Ectodermal cell (in vitro differentiated cells): Measurements from ENCODE around the gene LPCAT3.

Source experiments
- H3K27ac ChIP-seq: 2 replicates; pipeline ENCODE4 v1.7.0; 2013; ENCODE audit warnings: mild to moderate bottlenecking, low read depth, low read length; ENCODE audit not compliant: insufficient read depth, poor library complexity, severe bottlenecking
- H3K27me3 ChIP-seq: 2 replicates; pipeline ENCODE4 v1.7.0; 2013; ENCODE audit warnings: mild to moderate bottlenecking, low read length; ENCODE audit not compliant: insufficient read depth, control insufficient read depth, poor library complexity, severe bottlenecking
- H3K36me3 ChIP-seq: one replicate; pipeline ENCODE4 v1.7.0; 2013; ENCODE audit warnings: low read length; ENCODE audit not compliant: control insufficient read depth, insufficient read depth
- H3K4me1 ChIP-seq: one replicate; pipeline ENCODE4 v1.7.0; 2013; ENCODE audit warnings: low read length; ENCODE audit not compliant: control insufficient read depth, insufficient read depth
- H3K4me3 ChIP-seq: 2 replicates; pipeline ENCODE4 v1.7.0; 2013; ENCODE audit warnings: low read depth, low read length, control low read depth; ENCODE audit not compliant: insufficient read depth
- H3K9me3 ChIP-seq: 2 replicates; pipeline ENCODE4 v1.7.0; 2013; ENCODE audit warnings: mild to moderate bottlenecking, low read length, moderate library complexity; ENCODE audit not compliant: control insufficient read depth
- whole genome bisulfite sequencing, 2 experiments: methylation state at CpG; one replicate each; pipeline ENCODE4 v1.1.7; 2013; ENCODE audit warnings: missing lambda C conversion rate in 2 of 2; 5-methylcytosine and 5-hydroxymethylcytosine counted together

The LPCAT3 gene

GRCh38 chr12:6966351-6966750 lies 51.9 kb downstream of the LPCAT3 start:
- peaks cover 24% of the 10 kb centered on the region for H3K36me3 ChIP-seq
- no peak overlapping the region for H3K27ac ChIP-seq
- H3K4me3 ChIP-seq: no peak overlapping the region
- no peaks in the 10 kb centered on the region for H3K27me3 ChIP-seq
- H3K4me1 ChIP-seq: peaks cover 26% of the 10 kb centered on the region
- no peaks in the 10 kb centered on the region for H3K9me3 ChIP-seq
- 95 to 96% methylated on average over 7 of the region's 7 CpGs for WGBS, 2 experiments

DNA sequence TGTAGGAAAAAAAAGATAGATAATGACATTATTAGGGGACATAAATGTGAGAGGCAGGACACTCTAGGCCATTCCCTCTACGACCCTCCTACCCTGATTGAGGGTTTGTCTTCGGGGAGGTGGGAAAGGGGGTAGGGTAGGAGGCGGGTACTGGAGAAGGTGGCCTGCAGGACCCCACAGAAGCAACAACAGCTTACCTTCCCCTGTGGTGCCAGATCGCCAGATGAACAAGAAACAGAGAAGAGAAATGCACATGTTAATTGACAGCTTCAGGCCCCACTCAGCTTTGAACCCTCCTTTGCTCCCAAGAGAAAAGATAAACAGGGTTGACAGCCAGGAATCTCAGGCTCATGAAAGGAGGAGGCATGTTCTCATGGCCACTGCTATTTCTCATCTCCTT lies 52.6 kb downstream of the LPCAT3 start:
- Histone ChIP-seq H3K27me3 (no peaks in the 10 kb centered on the region), H3K36me3 (peaks cover 24% of the 10 kb centered on the region), H3K4me3 (no peak overlapping the region), H3K27ac (no peak overlapping the region), H3K9me3 (no peaks in the 10 kb centered on the region), H3K4me1 (peaks cover 33% of the 10 kb centered on the region)
- 89 to 95% methylated on average over 4 of the region's 4 CpGs for WGBS, 2 experiments

GRCh38 chr12:6965026-6965661 lies 53.1 kb downstream of the LPCAT3 start:
- H3K36me3 ChIP-seq: peaks cover 24% of the 10 kb centered on the region
- H3K4me3 ChIP-seq: no peak overlapping the region
- peaks cover 34% of the 10 kb centered on the region for H3K4me1 ChIP-seq
- no peaks in the 10 kb centered on the region for H3K27me3 ChIP-seq
- H3K27ac ChIP-seq: no peak overlapping the region
- WGBS, 2 experiments: 42 to 46% methylated on average over 12 of the region's 12 CpGs
- no peaks in the 10 kb centered on the region for H3K9me3 ChIP-seq

- Histone ChIP-seq H3K4me1 (peaks cover 34% of the 10 kb centered on the region), H3K9me3 (no peaks in the 10 kb centered on the region), H3K27ac (no peak overlapping the region), H3K36me3 (peaks cover 24% of the 10 kb centered on the region), H3K27me3 (no peaks in the 10 kb centered on the region), H3K4me3 (no peak overlapping the region)
- WGBS, 2 experiments: 90 to 92% methylated on average over 8 of the region's 8 CpGs
Measured at GRCh38 chr12:6964605-6965025, 53.7 kb downstream of the LPCAT3 start.

DNA sequence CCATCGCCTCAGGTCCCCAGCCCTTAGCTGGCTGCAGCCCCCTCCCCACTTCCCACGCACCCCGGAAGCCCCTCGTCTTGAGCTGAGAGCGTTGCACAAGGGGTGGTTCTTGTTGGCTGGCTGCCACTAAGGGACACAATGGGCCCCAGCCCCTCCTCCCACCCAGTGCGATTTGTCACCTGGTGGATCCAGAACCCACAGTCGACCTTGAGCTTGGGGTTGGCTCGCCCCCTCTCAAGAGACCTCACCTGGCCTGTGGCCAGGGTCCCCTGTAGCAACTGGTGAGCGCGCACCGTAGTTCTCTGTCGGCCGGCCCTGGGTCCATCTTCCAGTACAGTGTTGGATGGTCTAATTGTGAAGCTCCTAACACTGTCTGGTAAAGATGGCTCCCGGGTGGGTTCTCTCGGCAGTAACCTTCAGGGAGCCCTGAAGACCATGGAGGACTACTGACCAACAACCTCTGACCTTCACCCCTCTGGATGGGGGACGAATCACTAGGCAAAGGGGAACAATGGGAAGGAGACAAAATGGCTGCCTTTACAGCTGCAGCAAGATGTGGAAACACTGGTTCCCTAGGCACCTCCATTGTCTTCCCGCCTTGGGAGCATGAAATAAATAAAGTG lies 54.4 kb downstream of the LPCAT3 start:
- H3K27ac ChIP-seq: no peak overlapping the region
- 91 to 93% methylated on average over 17 of the region's 17 CpGs for WGBS, 2 experiments
- no peak overlapping the region for H3K4me3 ChIP-seq
- H3K36me3 ChIP-seq: peaks cover 24% of the 10 kb centered on the region
- H3K27me3 ChIP-seq: no peaks in the 10 kb centered on the region
- no peaks in the 10 kb centered on the region for H3K9me3 ChIP-seq
- peaks cover 29% of the 10 kb centered on the region for H3K4me1 ChIP-seq

DNA sequence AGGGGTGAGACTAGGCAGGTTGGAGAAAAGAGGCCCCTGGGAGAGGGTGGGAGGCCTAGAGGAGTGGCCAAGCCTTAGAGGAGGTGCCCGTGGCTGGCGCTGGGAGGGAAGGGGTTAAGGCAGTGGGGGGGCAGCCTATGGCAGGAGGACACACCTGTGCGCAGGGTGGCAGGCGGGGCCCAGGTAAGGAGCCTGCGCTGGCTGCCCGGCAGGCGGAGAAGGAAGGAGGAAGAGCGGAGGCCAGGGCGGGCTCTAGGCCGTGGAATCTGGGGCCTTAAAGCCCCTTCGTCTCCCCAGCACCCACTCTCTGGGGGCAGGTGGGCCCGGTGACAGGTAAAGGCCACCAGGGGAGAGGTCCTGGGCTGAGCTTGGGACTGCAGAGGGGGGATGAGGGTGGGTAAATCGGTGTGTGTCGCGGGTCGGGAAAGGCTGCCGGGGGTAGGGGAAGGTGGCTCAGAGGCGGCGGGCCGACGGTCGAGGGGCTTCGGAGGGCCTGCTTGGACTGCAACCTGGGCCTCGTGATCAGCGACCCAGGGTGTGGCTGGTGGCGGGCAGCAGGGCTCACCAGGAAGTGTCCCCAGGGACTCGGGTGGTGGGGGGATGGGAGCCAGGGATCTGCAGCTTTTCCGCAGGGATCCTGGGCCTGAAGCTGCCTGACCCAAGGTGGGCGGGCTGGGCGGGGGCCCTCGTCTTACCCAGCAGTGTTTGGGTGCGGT lies 55.1 kb downstream of the LPCAT3 start:
- Histone ChIP-seq H3K27me3 (no peaks in the 10 kb centered on the region), H3K36me3 (peaks cover 21% of the 10 kb centered on the region), H3K27ac (no peak overlapping the region), H3K9me3 (no peaks in the 10 kb centered on the region), H3K4me1 (peaks cover 26% of the 10 kb centered on the region), H3K4me3 (no peak overlapping the region)
- 90 to 91% methylated on average over 32 of the region's 32 CpGs for WGBS, 2 experiments

DNA sequence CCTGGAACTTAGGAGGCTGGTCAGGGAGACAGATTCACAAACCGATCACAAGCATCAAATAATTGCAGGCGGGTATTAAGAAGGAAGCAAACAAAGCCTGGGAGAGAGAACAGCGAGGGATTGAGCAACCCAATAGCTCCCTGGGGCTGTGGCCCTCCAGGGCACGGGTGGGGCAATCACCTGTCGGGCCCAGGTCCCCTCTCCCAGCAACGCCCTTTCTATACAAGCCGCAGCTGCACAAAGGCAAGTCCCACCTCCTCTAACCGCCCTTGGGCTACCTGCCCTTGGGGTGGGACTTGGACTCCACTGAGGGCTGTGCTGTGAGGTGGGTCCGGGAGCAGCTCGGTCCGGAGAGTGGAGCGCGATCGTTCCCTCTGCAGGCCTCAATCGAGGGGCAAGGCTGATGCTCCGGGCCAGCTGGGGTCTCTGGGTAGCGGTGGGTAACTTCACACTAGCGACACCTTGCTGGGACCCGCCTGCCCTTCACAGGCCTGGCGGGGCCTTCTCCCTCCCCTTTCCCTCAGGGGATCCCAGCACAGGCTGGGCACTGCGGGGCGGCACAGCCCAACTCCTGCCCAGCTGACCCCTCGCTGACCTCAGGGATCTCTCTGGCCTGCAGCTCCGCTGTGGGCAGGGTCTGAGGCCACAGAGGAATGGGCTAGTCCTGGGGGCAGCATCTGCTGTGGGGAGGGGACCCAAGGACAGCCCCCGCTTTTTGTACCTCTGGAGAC lies 55.8 kb downstream of the LPCAT3 start:
- H3K4me1 ChIP-seq: peaks cover 26% of the 10 kb centered on the region
- H3K4me3 ChIP-seq: no peak overlapping the region
- no peaks in the 10 kb centered on the region for H3K9me3 ChIP-seq
- H3K27me3 ChIP-seq: no peaks in the 10 kb centered on the region
- peak overlapping the region; percentile 64 for H3K27ac ChIP-seq
- 72 to 73% methylated on average over 25 of the region's 25 CpGs for WGBS, 2 experiments
- peaks cover 16% of the 10 kb centered on the region for H3K36me3 ChIP-seq

GRCh38 chr12:6961695-6962284 lies 56.5 kb downstream of the LPCAT3 start:
- H3K9me3 ChIP-seq: no peaks in the 10 kb centered on the region
- no peaks in the 10 kb centered on the region for H3K27me3 ChIP-seq
- peaks cover 26% of the 10 kb centered on the region for H3K4me1 ChIP-seq
- 19 to 22% methylated on average over 16 of the region's 16 CpGs for WGBS, 2 experiments
- peaks cover 10% of the 10 kb centered on the region for H3K36me3 ChIP-seq
- H3K4me3 ChIP-seq: peak overlapping the region; percentile 13
- peak overlapping the region; percentile 64 for H3K27ac ChIP-seq

DNA sequence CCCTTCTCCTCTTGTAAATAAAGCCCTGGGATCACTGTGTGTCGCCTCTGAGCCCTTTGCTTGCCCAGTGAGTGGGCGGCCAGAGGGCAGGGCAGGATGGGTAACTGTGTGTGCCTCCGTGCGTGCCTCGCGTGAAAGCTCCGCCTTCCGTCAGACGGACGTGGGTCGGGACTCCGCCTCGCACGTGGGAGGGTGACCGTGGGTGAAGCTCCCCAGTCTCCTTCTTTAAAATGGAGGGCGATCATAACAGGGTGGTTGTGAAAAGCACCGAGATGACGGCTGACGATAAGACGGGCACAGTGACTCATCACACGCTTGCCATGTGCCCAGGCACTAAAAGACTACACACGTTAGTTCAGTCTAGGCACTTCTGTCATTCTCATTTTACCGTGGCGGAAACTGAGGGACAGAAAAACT lies 57.0 kb downstream of the LPCAT3 start:
- 69 to 70% methylated on average over 24 of the region's 24 CpGs for WGBS, 2 experiments
- H3K36me3 ChIP-seq: peaks cover 7% of the 10 kb centered on the region
- peaks cover 26% of the 10 kb centered on the region for H3K4me1 ChIP-seq
- peak overlapping the region; percentile 64 for H3K27ac ChIP-seq
- H3K9me3 ChIP-seq: no peaks in the 10 kb centered on the region
- peak overlapping the region; percentile 13 for H3K4me3 ChIP-seq
- no peaks in the 10 kb centered on the region for H3K27me3 ChIP-seq
